Thoracic aorta (tissue), 2 donors: Measurements from ENCODE around the gene RSU1. TPM values are rescaled to one million over a fixed set of nuclear protein-coding genes. Genes with fewer than 3 reads are reported as not detected.

Experiments used
- ATAC-seq: fragments of 150-250 bp; one replicate; pipeline ENCODE4 v1.8.0; 2017; ENCODE audit warnings: low read depth; ENCODE audit not compliant: insufficient number of reproducible peaks, low FRiP score
- DNase-seq: peaks from one replicate; pipeline ENCODE4 v3.0.0-alpha.2; 2020; ENCODE audit warnings: low spot score
- H3K27ac ChIP-seq, 2 donors: fragments of 200-600 bp; sonication (generic); 1 replicate in 1 of 2; 2 replicates in 1 of 2; pipeline ENCODE4 v1.5.1; 2016; ENCODE audit warnings: mild to moderate bottlenecking in 2 of 2, moderate library complexity in 2 of 2
- H3K27me3 ChIP-seq: fragments of 200-600 bp; sonication (generic); replicated peaks from 2 replicates; pipeline ENCODE4 v1.6.0; 2016; ENCODE audit warnings: mild to moderate bottlenecking; ENCODE audit not compliant: insufficient read depth
- H3K36me3 ChIP-seq: fragments of 200-600 bp; sonication (generic); one replicate; pipeline ENCODE4 v1.5.1; 2016
- H3K4me1 ChIP-seq, 2 donors: fragments of 200-600 bp; sonication (generic); 1 replicate in 1 of 2; 2 replicates in 1 of 2; pipeline versions ENCODE4 v1.5.1 to v1.6.0; 2016; ENCODE audit warnings: low read depth in 2 of 2, mild to moderate bottlenecking in 1 of 2; ENCODE audit not compliant: control insufficient read depth in 1 of 2
- H3K4me3 ChIP-seq: fragments of 200-600 bp; sonication (generic); 2 replicates; pipeline ENCODE4 v1.5.1; 2016; ENCODE audit warnings: mild to moderate bottlenecking
- H3K9me3 ChIP-seq: fragments of 200-600 bp; sonication (generic); 2 replicates; pipeline ENCODE4 v1.5.1; 2016
- CTCF ChIP-seq: fragments of 200-600 bp; sonication (generic); IDR thresholded peaks from one replicate; pipeline ENCODE4 v1.5.1; 2019; ENCODE audit warnings: antibody characterized with exemption
- total RNA-seq, 2 donors: library from RNA; depleted of rRNA; stranded (reverse); fragments of >200 nt; gene quantifications; one replicate each; pipeline versions ENCODE4 v1.1.0 to v1.2.3, GENCODE V29; 2016

RSU1 gene
- total RNA-seq, 2 donors from 2014 or later, result 88.0 to 122 TPM

GRCh38 chr10:16799621-16800020, 17.6 kb downstream of the RSU1 start:
- no peak overlapping the region for H3K27ac ChIP-seq
- no peaks in the 10 kb centered on the region for H3K27me3 ChIP-seq
- TF ChIP-seq CTCF, result no peak
- no peak for ATAC-seq
- no peak for DNase-seq
- H3K36me3 ChIP-seq, result no peaks in the 10 kb centered on the region
- no peaks in the 10 kb centered on the region for H3K9me3 ChIP-seq
- no peak overlapping the region for H3K4me3 ChIP-seq
- peaks cover 0 to 18% of the 10 kb centered on the region in 2 donors for H3K4me1 ChIP-seq

- no peak overlapping the region for H3K27ac ChIP-seq
- no peaks in the 10 kb centered on the region for H3K9me3 ChIP-seq
- DNase-seq (no peak), ATAC-seq (no peak)
- no peaks in the 10 kb centered on the region for H3K27me3 ChIP-seq
- no peak overlapping the region for H3K4me3 ChIP-seq
- H3K4me1 ChIP-seq, result peaks cover 0 to 14% of the 10 kb centered on the region in 2 donors
- no peaks in the 10 kb centered on the region for H3K36me3 ChIP-seq
- TF ChIP-seq CTCF, result no peak
These were observed 18.7 kb downstream of the RSU1 start for GRCh38 chr10:16798571-16798970.

- no peaks in the 10 kb centered on the region for H3K27me3 ChIP-seq
- H3K4me1 ChIP-seq, result peaks cover 0 to 5% of the 10 kb centered on the region in 2 donors
- no peaks in the 10 kb centered on the region for H3K9me3 ChIP-seq
- H3K36me3 ChIP-seq, result no peaks in the 10 kb centered on the region
- H3K4me3 ChIP-seq, result no peak overlapping the region
- no peak for TF ChIP-seq CTCF
- ATAC-seq, result no peak
- no peak overlapping the region for H3K27ac ChIP-seq
- no peak for DNase-seq
These were observed 21.7 kb downstream of the RSU1 start for GRCh38 chr10:16795410-16796073.

- peaks cover 6 to 18% of the 10 kb centered on the region in 2 donors for H3K4me1 ChIP-seq
- DNase-seq (no peak), ATAC-seq (no peak)
- H3K27me3 ChIP-seq, result no peaks in the 10 kb centered on the region
- H3K27ac ChIP-seq, result no peak overlapping the region
- H3K4me3 ChIP-seq, result no peak overlapping the region
- H3K9me3 ChIP-seq, result no peaks in the 10 kb centered on the region
- H3K36me3 ChIP-seq, result no peaks in the 10 kb centered on the region
- TF ChIP-seq CTCF, result no peak
These were observed 23.2 kb downstream of the RSU1 start for GRCh38 chr10:16794005-16794404.

GRCh38 chr10:16792675-16793074, 24.5 kb downstream of the RSU1 start:
- DNase-seq, result peak; percentile 25
- peaks cover 9 to 18% of the 10 kb centered on the region in 2 donors for H3K4me1 ChIP-seq
- no peaks in the 10 kb centered on the region for H3K27me3 ChIP-seq
- ATAC-seq, result peak; percentile 69
- H3K9me3 ChIP-seq, result no peaks in the 10 kb centered on the region
- no peaks in the 10 kb centered on the region for H3K36me3 ChIP-seq
- no peak overlapping the region for H3K4me3 ChIP-seq
- no peak for TF ChIP-seq CTCF
- peak overlapping the region; percentile 16 to 23 for H3K27ac ChIP-seq
